IMR-90 (cell line): ENCODE results near the gene EFNA5.

Source experiments
- BHLHE40 ChIP-seq: fragments of 150-350 bp; IDR thresholded peaks from 2 replicates; pipeline ENCODE4 v1.6.1; 2016; ENCODE audit warnings: mild to moderate bottlenecking, low read depth, low read length
- CEBPB ChIP-seq: IDR thresholded peaks from 2 replicates; pipeline ENCODE4 v1.6.1; 2012; ENCODE audit warnings: low read depth, low read length, improper control_type of control experiment
- CTCF ChIP-seq: conservative IDR thresholded peaks from 2 replicates; pipeline ENCODE4 v1.5.1; 2012; ENCODE audit warnings: mild to moderate bottlenecking, low read depth, low read length, improper control_type of control experiment
- MXI1 ChIP-seq: IDR thresholded peaks from 2 replicates; pipeline ENCODE4 v1.6.1; 2012; ENCODE audit warnings: low read depth, mild to moderate bottlenecking, low read length, moderate library complexity, borderline replicate concordance
- RAD21 ChIP-seq: IDR thresholded peaks from 2 replicates; pipeline ENCODE4 v1.6.1; 2012; ENCODE audit warnings: low read length, improper control_type of control experiment

- TF ChIP-seq BHLHE40 (no peak), CTCF (no peak), RAD21 (no peak), CEBPB (no peak), MXI1 (no peak)
Observed at GRCh38 chr5:107563959-107564544, 106.7 kb downstream of the EFNA5 start.
